Naive thymus-derived CD4-positive, alpha-beta T cell (primary cell): Measurements from ENCODE around the gene TMEM165. TPM values are rescaled to one million over a fixed set of nuclear protein-coding genes. Genes with fewer than 3 reads are reported as not detected.

ENCODE experiments used
- ATAC-seq: fragments of 150-1000 bp; cut with Tn5 transposase; 2 replicates; pipeline ENCODE4 v1.10.0; 2021; ENCODE audit warnings: mild to moderate bottlenecking, moderate library complexity
- CTCF ChIA-PET: fragments of 350-600 bp; sonication (Branson Sonifier 250); formaldehyde crosslinking; loops from one replicate; lab custom pipeline; 2021; ENCODE audit warnings: antibody characterized with exemption; lab: Charles Lee
- POLR2A ChIA-PET: fragments of 350-600 bp; sonication (Branson Sonifier 250); formaldehyde crosslinking; loops from one replicate; lab custom pipeline; 2021; ENCODE audit warnings: antibody characterized with exemption, inconsistent platforms; lab: Charles Lee
- DNase-seq, 9 donors: peaks; one replicate each; pipeline versions ENCODE4 v3.0.0 to v3.0.0-alpha.2; 2020 to 2022; ENCODE audit warnings: mixed read lengths in 1 of 9
- H3K27ac ChIP-seq: one replicate; pipeline ENCODE4 v1.7.0; 2013; ENCODE audit warnings: mild to moderate bottlenecking, low read depth, low read length, moderate library complexity
- H3K27me3 ChIP-seq, 2 donors: one replicate each; pipeline ENCODE4 v1.7.0; 2013; ENCODE audit warnings: low read length in 2 of 2, mild to moderate bottlenecking in 2 of 2, moderate library complexity in 2 of 2; ENCODE audit not compliant: control insufficient read depth in 2 of 2, insufficient read depth in 2 of 2
- H3K36me3 ChIP-seq, 3 experiments: 1 replicate in 2 of 3; 2 replicates in 1 of 3; pipeline ENCODE4 v1.7.0; 2013; ENCODE audit warnings: low read length in 3 of 3, mild to moderate bottlenecking in 3 of 3, moderate library complexity in 1 of 3; ENCODE audit not compliant: insufficient read depth in 3 of 3, control insufficient read depth in 2 of 3
- H3K4me1 ChIP-seq, 2 donors: one replicate each; pipeline ENCODE4 v1.7.0; 2013; ENCODE audit warnings: low read length in 2 of 2, mild to moderate bottlenecking in 2 of 2, moderate library complexity in 1 of 2; ENCODE audit not compliant: control insufficient read depth in 2 of 2, insufficient read depth in 2 of 2
- H3K4me3 ChIP-seq: 2 replicates; pipeline ENCODE4 v1.7.0; 2013; ENCODE audit warnings: mild to moderate bottlenecking, low read length
- H3K9me3 ChIP-seq, 3 experiments: 1 replicate in 2 of 3; 2 replicates in 1 of 3; pipeline ENCODE4 v1.7.0; 2013; ENCODE audit warnings: low read length in 3 of 3; ENCODE audit not compliant: control insufficient read depth in 2 of 3
- H3K27ac Mint-ChIP-seq, 9 donors: one replicate each; pipeline ENCODE4 v1.8.0; 2020 to 2022; ENCODE audit warnings: mixed read lengths in 9 of 9, mild to moderate bottlenecking in 8 of 9, moderate library complexity in 5 of 9, inconsistent platforms in 2 of 9
- H3K27me3 Mint-ChIP-seq, 5 donors: one replicate each; pipeline ENCODE4 v1.8.0; 2021 to 2022; ENCODE audit warnings: mixed read lengths in 5 of 5, mild to moderate bottlenecking in 1 of 5
- H3K36me3 Mint-ChIP-seq, 5 donors: one replicate each; pipeline ENCODE4 v1.8.0; 2020 to 2022; ENCODE audit warnings: mixed read lengths in 5 of 5, mild to moderate bottlenecking in 3 of 5, inconsistent platforms in 1 of 5
- H3K4me1 Mint-ChIP-seq, 7 donors: one replicate each; pipeline ENCODE4 v1.8.0; 2020 to 2022; ENCODE audit warnings: mixed read lengths in 7 of 7, mild to moderate bottlenecking in 3 of 7, inconsistent platforms in 1 of 7
- H3K4me3 Mint-ChIP-seq, 10 donors: one replicate each; pipeline ENCODE4 v1.8.0; 2020 to 2022; ENCODE audit warnings: mild to moderate bottlenecking in 10 of 10, mixed read lengths in 10 of 10, moderate library complexity in 6 of 10, inconsistent platforms in 2 of 10
- H3K9me3 Mint-ChIP-seq, 11 donors: one replicate each; pipeline ENCODE4 v1.8.0; 2020 to 2022; ENCODE audit warnings: mixed read lengths in 11 of 11, mild to moderate bottlenecking in 4 of 11, inconsistent platforms in 1 of 11, moderate library complexity in 1 of 11
- intact Hi-C, 2 donors: fragments of 100-400 bp; cut with micrococcal nuclease; formaldehyde crosslinking; loops; one replicate each; pipeline ENCODE4 v1.15.1; 2023
- polyA plus RNA-seq, 2 donors: library from polyadenylated mRNA; unstranded; fragments of 300-500 nt; fragmentation: Illumina TruSeq; gene quantifications; one replicate each; pipeline ENCODE4 v1.2.3, GENCODE V29; 2021
- total RNA-seq, 6 experiments: library from RNA in 5 of 6; stranded (reverse) in 5 of 6; gene quantifications; 1 replicate in 5 of 6; 2 replicates in 1 of 6; pipeline ENCODE4 v1.2.3 and lab custom pipeline; 2021 to 2026

The TMEM165 gene
- total and polyA plus RNA-seq, 7 experiments from 2014 or later, result 22.9 to 80.9 (median 55.7) TPM

DNA sequence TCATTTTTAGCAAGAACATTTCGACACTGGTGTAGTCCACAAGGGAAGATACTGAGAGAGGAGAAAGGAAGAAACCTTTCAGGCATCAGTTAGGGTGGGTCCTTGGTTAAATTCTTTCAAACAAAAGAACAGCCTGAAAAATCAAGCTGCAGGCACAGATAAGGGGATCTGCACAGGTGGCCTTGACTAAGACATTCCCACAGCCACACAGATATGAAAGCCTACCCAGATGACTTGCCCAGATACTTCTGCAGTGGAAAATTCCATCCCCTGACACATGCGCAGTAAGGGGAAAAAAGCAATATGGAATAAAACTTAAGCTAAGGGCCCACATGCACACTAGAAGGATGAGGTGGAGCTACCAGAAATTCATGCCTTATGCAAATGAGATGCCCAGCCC lies 8.9 kb upstream of the TMEM165 start:
- Histone ChIP-seq H3K27ac (no peak overlapping the region), H3K36me3 (no peaks in the 10 kb centered on the region), H3K4me1 (no peaks in the 10 kb centered on the region), H3K9me3 (no peaks in the 10 kb centered on the region), H3K4me3 (no peak overlapping the region), H3K27me3 (no peaks in the 10 kb centered on the region)
- ChIA-PET CTCF (no interaction called here), POLR2A (no interaction called here)
- ATAC-seq (no peak), DNase-seq (no peak)
- H3K4me3 Mint-ChIP-seq, result no peak overlapping the region
- H3K9me3 Mint-ChIP-seq, result no peaks in the 10 kb centered on the region
- intact Hi-C loops, result no loop called here
- no peaks in the 10 kb centered on the region for H3K36me3 Mint-ChIP-seq
- peaks cover 0 to 6% (median 0%) of the 10 kb centered on the region in 5 donors for H3K27me3 Mint-ChIP-seq
- H3K4me1 Mint-ChIP-seq, result peaks cover 0 to 9% (median 0%) of the 10 kb centered on the region in 7 donors
- H3K27ac Mint-ChIP-seq, result no peak overlapping the region

DNA sequence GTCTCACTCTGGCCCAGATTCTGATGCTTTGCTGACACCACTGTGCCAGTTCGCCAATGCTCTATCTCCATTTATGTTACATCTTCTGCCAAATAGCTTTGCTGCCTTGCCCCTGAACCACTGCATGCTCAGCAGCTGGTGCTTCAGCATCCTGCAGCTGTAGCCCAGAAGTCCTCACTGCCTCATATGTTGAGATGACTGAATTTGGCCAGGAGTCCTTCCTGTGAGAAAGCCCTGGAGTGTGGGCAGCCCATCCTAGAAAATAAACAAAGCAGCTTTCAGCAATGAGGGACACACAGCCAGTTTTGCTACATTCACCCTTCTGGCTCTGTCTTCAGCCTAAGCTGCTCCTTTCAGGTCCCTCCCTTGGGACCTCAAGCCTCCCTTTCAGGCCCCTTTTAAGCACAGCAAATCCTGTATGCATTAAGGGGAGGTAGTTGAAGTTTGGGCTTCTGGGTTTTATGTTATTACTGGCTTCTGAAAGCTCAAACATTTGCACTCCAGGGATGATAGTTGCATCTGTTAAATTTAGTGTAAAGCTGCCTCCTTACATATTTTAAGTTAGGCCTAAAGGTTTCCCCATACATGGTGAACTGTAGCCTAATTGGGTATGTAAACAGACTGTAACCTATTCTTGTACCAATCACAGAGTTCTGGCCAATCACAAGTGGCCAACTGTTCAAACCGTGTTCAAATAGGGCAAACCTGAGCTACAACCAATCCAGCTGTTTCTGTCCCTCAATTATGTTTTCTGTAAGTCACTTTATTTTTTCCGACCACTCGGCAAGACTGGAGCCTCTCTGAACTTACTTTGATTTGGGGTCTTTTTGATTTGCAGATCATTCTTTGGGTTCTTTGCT lies 2.1 kb upstream of the TMEM165 start:
- Histone ChIP-seq H3K27me3 (no peaks in the 10 kb centered on the region), H3K4me3 (no peak overlapping the region), H3K36me3 (no peaks in the 10 kb centered on the region), H3K4me1 (peaks cover 17 to 25% of the 10 kb centered on the region in 2 donors), H3K9me3 (no peaks in the 10 kb centered on the region), H3K27ac (no peak overlapping the region)
- H3K4me3 Mint-ChIP-seq, result peak overlapping the region in 4 of 10 donors; percentile 42 to 95 (median 62)
- no peaks in the 10 kb centered on the region for H3K9me3 Mint-ChIP-seq
- ChIA-PET POLR2A (no interaction called here), CTCF (interaction anchor here (0.6 to 3.6 kb wide), 2 partner anchors 48 to 474 kb away, joined by 4 to 23 read pairs; partner anchors contain the start of gene SRD5A3)
- peaks cover 0 to 13% (median 0%) of the 10 kb centered on the region in 5 donors for H3K36me3 Mint-ChIP-seq
- intact Hi-C loops, result loop anchor here (2.0 to 10.0 kb wide), 4 partner anchors 449 to 1071 kb away; partner anchors contain the start of genes CEP135 (in 2 of the 2) and SRP72 (in 1 of the 2)
- H3K27ac Mint-ChIP-seq, result peak overlapping the region in 5 of 9 donors; percentile 2 to 68 (median 16)
- no peak for ATAC-seq
- H3K27me3 Mint-ChIP-seq, result peaks cover 0 to 6% (median 0%) of the 10 kb centered on the region in 5 donors
- DNase-seq, result no peak
- peaks cover 20 to 36% (median 26%) of the 10 kb centered on the region in 7 donors for H3K4me1 Mint-ChIP-seq

- peak overlapping the region; percentile 88 for H3K4me3 ChIP-seq
- H3K9me3 ChIP-seq, result no peaks in the 10 kb centered on the region
- H3K27ac ChIP-seq, result peak overlapping the region; percentile 89
- H3K4me1 Mint-ChIP-seq, result peaks cover 25 to 45% (median 35%) of the 10 kb centered on the region in 7 donors
- H3K27me3 ChIP-seq, result no peaks in the 10 kb centered on the region
- H3K9me3 Mint-ChIP-seq, result no peaks in the 10 kb centered on the region
- peaks cover 27 to 31% of the 10 kb centered on the region in 2 donors for H3K4me1 ChIP-seq
- no peaks in the 10 kb centered on the region for H3K36me3 ChIP-seq
- CTCF ChIA-PET, result interaction anchor here (0.7 to 3.6 kb wide), 6 partner anchors 13 to 473 kb away, joined by 3 to 23 read pairs (median 4); partner anchors contain the start of gene SRD5A3
- DNase-seq (peak in 1 of 9 donors; percentile 11), ATAC-seq (no peak)
- H3K27me3 Mint-ChIP-seq, result no peaks in the 10 kb centered on the region
- intact Hi-C loops, result loop anchor here (1.0 to 10.0 kb wide), 20 partner anchors 33 to 1582 kb away; partner anchors contain the start of genes AASDH (in 2 of the 2), CEP135 (in 2 of the 2), CLOCK (in 2 of the 2) and EXOC1 (in 2 of the 2)
- H3K36me3 Mint-ChIP-seq, result peaks cover 0 to 13% (median 0%) of the 10 kb centered on the region in 5 donors
- POLR2A ChIA-PET, result interaction anchor here (0.6 to 2.7 kb wide), 9 partner anchors 10 to 1041 kb away, joined by 3 to 13 read pairs (median 3); partner anchors contain the start of genes AASDH, PAICS, PPAT and SRD5A3
- H3K27ac Mint-ChIP-seq, result peak overlapping the region; percentile 89 to 99 (median 96)
- H3K4me3 Mint-ChIP-seq, result peak overlapping the region; percentile 94 to 99 (median 96)
These were observed 584 bp upstream of the TMEM165 start for GRCh38 chr4:55395218-55395528.

DNA sequence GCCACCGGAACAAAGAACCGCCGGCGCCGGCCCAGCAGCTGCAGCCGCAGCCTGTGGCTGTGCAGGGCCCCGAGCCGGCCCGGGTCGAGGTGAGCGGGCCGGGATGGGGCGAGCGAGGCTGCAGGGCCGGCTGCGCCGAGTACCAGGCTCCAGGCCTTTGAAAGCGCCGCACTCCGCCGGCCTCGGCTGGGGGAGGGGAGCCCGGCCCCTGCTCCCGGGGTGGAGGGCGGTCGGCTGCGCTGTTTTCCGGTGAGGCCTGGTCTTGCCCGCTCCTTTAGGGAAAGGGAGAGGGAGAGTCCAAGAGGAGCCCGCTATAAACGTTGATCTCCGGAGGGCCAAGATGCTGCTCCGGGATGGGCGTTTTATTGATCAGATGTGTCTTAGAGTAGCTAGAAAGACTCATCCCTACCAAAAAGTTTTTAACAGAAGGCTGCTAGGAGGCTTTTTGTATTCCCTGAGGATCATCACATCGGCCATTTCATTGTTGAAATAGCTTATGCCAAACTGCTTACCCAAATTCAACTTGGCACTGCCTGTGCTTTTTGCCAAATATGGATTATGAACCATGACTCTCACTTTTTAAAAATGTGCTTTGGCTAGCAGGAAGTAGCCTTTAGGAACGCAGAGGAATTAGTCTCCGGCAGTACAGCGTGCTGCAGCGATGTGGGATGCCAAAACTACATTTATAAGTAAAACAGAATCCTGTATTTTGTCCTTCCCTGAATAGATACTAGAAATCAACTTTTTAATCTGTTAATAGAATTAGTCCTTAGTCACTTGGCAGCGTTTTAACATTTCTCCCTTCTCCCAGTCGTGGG lies 760 bp downstream of the TMEM165 start:
- Histone ChIP-seq H3K9me3 (no peaks in the 10 kb centered on the region), H3K36me3 (no peaks in the 10 kb centered on the region), H3K27me3 (no peaks in the 10 kb centered on the region), H3K4me3 (peak overlapping the region; percentile 88), H3K4me1 (peaks cover 27 to 31% of the 10 kb centered on the region in 2 donors), H3K27ac (peak overlapping the region; percentile 89)
- peak overlapping the region; percentile 85 to 99 (median 95) for H3K4me3 Mint-ChIP-seq
- ATAC-seq (peak; percentile 4), DNase-seq (peak in 8 of 9 donors; percentile 1 to 61 (median 16))
- no peaks in the 10 kb centered on the region for H3K27me3 Mint-ChIP-seq
- H3K36me3 Mint-ChIP-seq, result peaks cover 0 to 16% (median 0%) of the 10 kb centered on the region in 5 donors
- peak overlapping the region; percentile 62 to 98 (median 80) for H3K27ac Mint-ChIP-seq
- intact Hi-C loops, result loop anchor here (5.0 to 10.0 kb wide), 11 partner anchors 34 to 1581 kb away; partner anchors contain the start of genes REST (in 2 of the 2), AASDH (in 1 of the 2), CHIC2 (in 1 of the 2) and NOA1 (in 1 of the 2)
- CTCF ChIA-PET, result interaction anchor here (0.9 kb wide), 1 partner anchor 51 kb away, joined by 3 read pairs; the partner anchor contains the start of gene SRD5A3
- POLR2A ChIA-PET, result interaction anchor here (0.6 to 2.7 kb wide), 5 partner anchors 16 to 605 kb away, joined by 3 to 13 read pairs (median 3); no protein-coding TSS in a partner anchor
- peaks cover 34 to 56% (median 45%) of the 10 kb centered on the region in 7 donors for H3K4me1 Mint-ChIP-seq
- H3K9me3 Mint-ChIP-seq, result no peaks in the 10 kb centered on the region

DNA sequence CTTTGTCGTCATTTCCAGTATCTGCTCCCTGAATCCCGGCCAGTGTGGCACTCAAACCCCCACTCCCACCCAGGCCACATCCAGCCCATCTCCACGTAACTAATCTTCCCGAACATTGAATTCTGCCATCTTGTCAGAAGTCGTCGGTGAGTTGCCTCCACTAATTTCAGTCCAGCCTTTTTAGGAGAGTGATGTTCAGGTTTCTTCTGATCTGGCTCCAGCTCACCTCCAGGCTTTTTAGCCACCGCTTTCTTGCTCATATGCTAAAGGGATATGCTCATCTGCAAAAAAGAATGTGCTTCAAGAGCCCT lies 1.3 kb downstream of the TMEM165 start:
- H3K4me3 ChIP-seq, result peak overlapping the region; percentile 88
- peaks cover 34 to 56% (median 45%) of the 10 kb centered on the region in 7 donors for H3K4me1 Mint-ChIP-seq
- H3K4me3 Mint-ChIP-seq, result peak overlapping the region; percentile 85 to 96 (median 90)
- ChIA-PET POLR2A (interaction anchor here (0.6 to 2.7 kb wide), 3 partner anchors 50 to 604 kb away, joined by 3 to 13 read pairs (median 4); no protein-coding TSS in a partner anchor), CTCF (interaction anchor here (0.9 kb wide), 1 partner anchor 51 kb away, joined by 3 read pairs; the partner anchor contains the start of gene SRD5A3)
- H3K27ac Mint-ChIP-seq, result peak overlapping the region; percentile 19 to 98 (median 78)
- peaks cover 0 to 16% (median 0%) of the 10 kb centered on the region in 5 donors for H3K36me3 Mint-ChIP-seq
- no peaks in the 10 kb centered on the region for H3K27me3 ChIP-seq
- H3K36me3 ChIP-seq, result no peaks in the 10 kb centered on the region
- no peaks in the 10 kb centered on the region for H3K9me3 Mint-ChIP-seq
- no peak for DNase-seq
- intact Hi-C loops, result loop anchor here (5.0 to 10.0 kb wide), 11 partner anchors 35 to 1580 kb away; partner anchors contain the start of genes REST (in 2 of the 2), AASDH (in 1 of the 2), CHIC2 (in 1 of the 2) and NOA1 (in 1 of the 2)
- H3K27ac ChIP-seq, result peak overlapping the region; percentile 45
- no peaks in the 10 kb centered on the region for H3K27me3 Mint-ChIP-seq
- no peaks in the 10 kb centered on the region for H3K9me3 ChIP-seq
- peaks cover 27 to 31% of the 10 kb centered on the region in 2 donors for H3K4me1 ChIP-seq
- no peak for ATAC-seq
